K562 (cell line): ENCODE data around the gene PPP1CA. TPM values are rescaled to one million over a fixed set of nuclear protein-coding genes. Genes with fewer than 3 reads are reported as not detected.
A peak's percentile ranks its signal among the peaks of the same experiment; 100 is the strongest.

Source experiments
- CHAMP1 ChIP-seq: fragments of 450-650 bp; IDR thresholded peaks from 2 replicates; pipeline ENCODE4 v1.6.1; 2016; ENCODE audit warnings: mild to moderate bottlenecking
- CREB1 ChIP-seq, 2 experiments: sonication (generic) in 1 of 2; formaldehyde crosslinking in 1 of 2; IDR thresholded peaks; 2 replicates each; pipeline versions ENCODE4 v1.6.1 to v1.8.0; 2012 to 2022; ENCODE audit warnings: inconsistent platforms in 1 of 2, mild to moderate bottlenecking in 1 of 2, missing genetic modification reagents in 1 of 2, moderate library complexity in 1 of 2
- FOXA3 ChIP-seq, 2 experiments: fragments of 450-650 bp in 1 of 2; sonication (generic) in 1 of 2; formaldehyde crosslinking; IDR thresholded peaks in 1 of 2; conservative IDR thresholded peaks in 1 of 2; 2 replicates each; pipeline versions ENCODE4 v1.4.0 to v1.8.0; 2020 to 2022; ENCODE audit warnings: mild to moderate bottlenecking in 2 of 2, missing genetic modification reagents in 1 of 2
- HIVEP1 ChIP-seq: fragments of 250-450 bp; sonication (Bioruptor Pico); IDR thresholded peaks from 2 replicates; pipeline ENCODE4 v1.4.0; 2020; ENCODE audit warnings: mild to moderate bottlenecking
- HOXB6 ChIP-seq: fragments of 250-450 bp; sonication (Bioruptor Pico); IDR thresholded peaks from 2 replicates; pipeline ENCODE4 v1.5.1; 2022; ENCODE audit warnings: mild to moderate bottlenecking, borderline replicate concordance
- NCOR1 ChIP-seq: fragments of 450-650 bp; IDR thresholded peaks from 2 replicates; pipeline ENCODE4 v1.6.1; 2016; ENCODE audit warnings: mild to moderate bottlenecking, moderate library complexity
- PHF8 ChIP-seq: fragments of 200-600 bp; sonication (generic); IDR thresholded peaks from 2 replicates; pipeline ENCODE4 v1.6.1; 2012; ENCODE audit warnings: mixed run types, mild to moderate bottlenecking, inconsistent platforms, low read length, moderate library complexity, borderline replicate concordance
- POLR2A ChIP-seq: fragments of 450-650 bp; conservative IDR thresholded peaks from 2 replicates; pipeline ENCODE4 v1.6.1; 2016
- TEAD2 ChIP-seq: fragments of 450-650 bp; IDR thresholded peaks from 2 replicates; pipeline ENCODE4 v1.6.1; 2016; ENCODE audit warnings: missing genetic modification characterization, control low read depth, missing compliant biosample characterization
- THRA ChIP-seq: fragments of 450-650 bp; IDR thresholded peaks from 2 replicates; pipeline ENCODE4 v1.6.1; 2017; ENCODE audit warnings: mild to moderate bottlenecking, moderate library complexity
- ZBTB7A ChIP-seq: IDR thresholded peaks from 2 replicates; pipeline ENCODE4 v1.6.1; 2011; ENCODE audit warnings: low read depth, mild to moderate bottlenecking, low read length, moderate library complexity, borderline replicate concordance; ENCODE audit not compliant: control insufficient read depth
- ZFP91 ChIP-seq: sonication (generic); formaldehyde crosslinking; IDR thresholded peaks from 2 replicates; pipeline ENCODE4 v1.8.0; 2022; ENCODE audit warnings: mild to moderate bottlenecking, missing genetic modification reagents
- ZNF408 ChIP-seq: fragments of 250-450 bp; sonication (Bioruptor Pico); IDR thresholded peaks from 2 replicates; pipeline ENCODE4 v1.4.0; 2020; ENCODE audit warnings: low read depth, mild to moderate bottlenecking, moderate library complexity
- ZNF655 ChIP-seq: fragments of 250-450 bp; sonication (Bioruptor Pico); IDR thresholded peaks from 2 replicates; pipeline ENCODE4 v1.5.0; 2021
- ZNF79 ChIP-seq: fragments of 250-450 bp; sonication (Bioruptor Pico); IDR thresholded peaks from 2 replicates; pipeline ENCODE4 v1.4.0; 2020; ENCODE audit warnings: low read depth, mild to moderate bottlenecking, moderate library complexity
- polyA plus RNA-seq, 8 experiments: library from polyadenylated mRNA; depleted of rRNA in 4 of 8; stranded (reverse) in 5 of 8; unstranded in 3 of 8; fragments of >200 nt; fragmentation: Nextera tagmentation in 2 of 8; fragmentation: Illumina TruSeq in 1 of 8; extraction: Ambion mirVana in 2 of 8; extraction: Trizol in 1 of 8; gene quantifications; 2 replicates each; pipeline versions ENCODE4 v1.2.1 to v1.2.3, GENCODE V29; 2011 to 2014; ENCODE audit warnings: inconsistent platforms in 1 of 8, missing spikeins in 1 of 8
- total RNA-seq, 7 experiments: library from RNA; depleted of rRNA in 6 of 7; stranded (reverse); fragments of >200 nt in 6 of 7; fragmentation: Illumina TruSeq in 2 of 7; extraction: Trizol in 2 of 7; gene quantifications; 2 replicates each; pipeline versions ENCODE4 v1.2.1 to v1.2.3, GENCODE V29; 2011 to 2021; ENCODE audit warnings: low replicate concordance in 1 of 7
- TF ChIP-seq, protein P1 (sequence below), 2 experiments: fragments of 450-650 bp; IDR thresholded peaks; 2 replicates each; pipeline ENCODE4 v1.6.1; 2018; ENCODE audit warnings: mild to moderate bottlenecking in 2 of 2, low read depth in 1 of 2; ENCODE audit not compliant: partially characterized antibody in 2 of 2

Gene PPP1CA
- total and polyA plus RNA-seq, 9 of the 15 experiments (the other 6 are each of a cell fraction or from before 2014, with no cell fraction given) = 18.2 to 242 (median 188) TPM

DNA sequence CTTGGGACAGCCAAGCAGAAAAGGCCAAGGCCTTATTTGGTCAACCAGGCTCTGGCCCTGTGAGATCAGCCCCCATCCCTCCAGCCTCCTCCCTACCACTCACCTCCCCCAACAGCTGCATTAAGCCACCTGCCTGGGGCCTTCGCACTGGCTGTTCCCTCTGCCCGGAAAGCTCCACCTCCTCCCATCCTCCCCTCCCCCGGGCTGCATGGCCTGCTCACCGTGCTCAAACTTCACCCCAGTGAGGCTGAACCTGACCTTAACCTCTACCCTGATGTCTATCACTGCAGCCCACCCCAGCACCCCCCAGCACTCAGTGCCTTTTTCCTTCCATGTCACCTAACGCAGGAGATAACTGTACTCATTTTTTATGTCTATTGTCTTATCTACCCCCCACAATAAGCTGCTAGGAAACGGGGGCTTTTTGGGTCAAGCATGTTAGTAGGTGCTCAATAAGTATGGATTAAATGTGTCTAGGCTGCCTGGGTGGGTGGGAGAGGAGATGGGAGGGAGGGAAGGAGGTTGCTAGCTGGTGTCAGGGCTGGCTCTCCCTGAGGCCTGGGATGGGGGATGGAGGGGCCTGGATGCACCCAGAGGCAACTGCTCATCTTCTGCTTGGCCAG lies 34.9 kb upstream of the PPP1CA start (continued):
- TF ChIP-seq THRA = no peak
- TF ChIP-seq HIVEP1 (CRISPR knock-in tag) = no peak
- no peak for TF ChIP-seq CHAMP1
- peak; percentile 73; the same call in 1 of the 2 replicates for TF ChIP-seq ZBTB7A
- no peak for TF ChIP-seq HOXB6
- TF ChIP-seq FOXA3 (CRISPR knock-in tag; conservative IDR thresholded peaks at IDR 0.05 in 1 of 2, IDR thresholded peaks at IDR 0.05 in 1 of 2) = no peak
- TF ChIP-seq TEAD2 (tag) = no peak
- TF ChIP-seq NCOR1 = peak; percentile 43
- TF ChIP-seq, protein P1, sequence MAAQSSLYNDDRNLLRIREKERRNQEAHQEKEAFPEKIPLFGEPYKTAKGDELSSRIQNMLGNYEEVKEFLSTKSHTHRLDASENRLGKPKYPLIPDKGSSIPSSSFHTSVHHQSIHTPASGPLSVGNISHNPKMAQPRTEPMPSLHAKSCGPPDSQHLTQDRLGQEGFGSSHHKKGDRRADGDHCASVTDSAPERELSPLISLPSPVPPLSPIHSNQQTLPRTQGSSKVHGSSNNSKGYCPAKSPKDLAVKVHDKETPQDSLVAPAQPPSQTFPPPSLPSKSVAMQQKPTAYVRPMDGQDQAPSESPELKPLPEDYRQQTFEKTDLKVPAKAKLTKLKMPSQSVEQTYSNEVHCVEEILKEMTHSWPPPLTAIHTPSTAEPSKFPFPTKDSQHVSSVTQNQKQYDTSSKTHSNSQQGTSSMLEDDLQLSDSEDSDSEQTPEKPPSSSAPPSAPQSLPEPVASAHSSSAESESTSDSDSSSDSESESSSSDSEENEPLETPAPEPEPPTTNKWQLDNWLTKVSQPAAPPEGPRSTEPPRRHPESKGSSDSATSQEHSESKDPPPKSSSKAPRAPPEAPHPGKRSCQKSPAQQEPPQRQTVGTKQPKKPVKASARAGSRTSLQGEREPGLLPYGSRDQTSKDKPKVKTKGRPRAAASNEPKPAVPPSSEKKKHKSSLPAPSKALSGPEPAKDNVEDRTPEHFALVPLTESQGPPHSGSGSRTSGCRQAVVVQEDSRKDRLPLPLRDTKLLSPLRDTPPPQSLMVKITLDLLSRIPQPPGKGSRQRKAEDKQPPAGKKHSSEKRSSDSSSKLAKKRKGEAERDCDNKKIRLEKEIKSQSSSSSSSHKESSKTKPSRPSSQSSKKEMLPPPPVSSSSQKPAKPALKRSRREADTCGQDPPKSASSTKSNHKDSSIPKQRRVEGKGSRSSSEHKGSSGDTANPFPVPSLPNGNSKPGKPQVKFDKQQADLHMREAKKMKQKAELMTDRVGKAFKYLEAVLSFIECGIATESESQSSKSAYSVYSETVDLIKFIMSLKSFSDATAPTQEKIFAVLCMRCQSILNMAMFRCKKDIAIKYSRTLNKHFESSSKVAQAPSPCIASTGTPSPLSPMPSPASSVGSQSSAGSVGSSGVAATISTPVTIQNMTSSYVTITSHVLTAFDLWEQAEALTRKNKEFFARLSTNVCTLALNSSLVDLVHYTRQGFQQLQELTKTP (IDR thresholded peaks at IDR 0.05; ENCODE audit: low read depth in 1 of 2, partially characterized antibody in 2 of 2) = peak in 1 of 2 experiments; percentile 50
- no peak for TF ChIP-seq CREB1 (IDR thresholded peaks at IDR 0.05)
- no peak; the same call in 1 of the 2 replicates for TF ChIP-seq CREB1 (CRISPR knock-in tag; IDR thresholded peaks at IDR 0.05)
- peak; percentile 48 for TF ChIP-seq POLR2A
- TF ChIP-seq ZFP91 = 0 out of 2 replicates have a peak, but pooled peaks have one; percentile 39
- no peak for TF ChIP-seq ZNF655 (CRISPR knock-in tag)
- no peak for TF ChIP-seq ZNF408
- TF ChIP-seq ZNF79 (CRISPR knock-in tag) = no peak
- no peak for TF ChIP-seq PHF8
